Measurements from ENCODE around the gene NRXN2.
"Not testable (repeated sequence)": the region's sequence is repeated elsewhere in the genome, so short reads cannot be mapped to it uniquely, and the experiment has no call there.

NRXN2 gene

GRCh38 chr11:64719406-64719805 lies 3.6 kb downstream of the NRXN2 start:
- DNase-seq, result no peak

DNA sequence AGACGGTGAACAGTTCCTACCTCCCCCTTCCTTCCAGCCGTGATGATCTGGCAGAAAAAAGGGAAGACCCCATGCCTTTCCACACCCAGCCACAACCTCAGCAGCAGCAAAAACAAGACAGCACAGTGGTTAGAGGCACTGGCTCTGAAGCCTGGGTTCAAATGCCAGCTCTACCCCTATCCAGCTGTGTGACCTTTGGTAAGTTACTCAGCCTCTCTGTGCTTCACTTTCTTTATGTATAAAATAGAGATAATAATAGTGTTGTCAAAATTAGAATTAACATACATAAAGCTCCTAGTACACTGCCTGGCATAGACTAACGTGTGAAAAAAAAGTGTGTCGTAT lies 4.2 kb downstream of the NRXN2 start:
- no peak for DNase-seq

DNA sequence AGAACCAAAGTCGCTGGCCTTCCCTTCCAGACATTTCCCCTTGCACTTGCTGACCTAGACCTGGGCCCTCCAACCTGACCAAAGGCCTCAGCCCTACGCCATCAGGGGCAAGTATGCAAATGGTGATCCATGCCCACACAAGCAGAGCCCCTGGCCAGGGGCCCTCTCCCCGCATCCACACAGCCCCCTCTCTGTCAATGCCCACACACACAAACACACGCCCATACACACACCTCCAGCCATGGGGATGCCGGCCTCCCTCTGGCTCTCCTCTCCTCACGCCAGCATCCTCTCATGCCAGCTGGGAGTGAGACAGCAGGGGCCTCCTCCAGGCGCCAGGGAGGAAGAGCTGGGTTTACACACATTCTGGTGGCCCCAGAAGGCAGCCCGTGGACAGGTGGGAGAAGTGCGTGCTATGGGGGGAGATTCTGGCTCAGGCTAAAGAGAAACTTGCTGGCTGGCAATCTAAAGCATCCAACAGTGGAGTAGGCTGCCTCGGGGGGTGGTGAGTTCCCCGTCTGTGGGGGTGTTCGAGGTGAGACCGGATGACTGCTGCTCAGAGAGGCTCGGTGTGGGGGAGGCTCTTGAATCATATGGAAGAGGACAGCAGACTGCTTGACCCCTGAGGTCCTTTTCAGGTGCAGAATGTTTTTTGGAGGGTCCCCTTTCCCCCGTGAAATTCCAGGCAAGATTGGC lies 4.8 kb downstream of the NRXN2 start:
- DNase-seq, result no peak

DNA sequence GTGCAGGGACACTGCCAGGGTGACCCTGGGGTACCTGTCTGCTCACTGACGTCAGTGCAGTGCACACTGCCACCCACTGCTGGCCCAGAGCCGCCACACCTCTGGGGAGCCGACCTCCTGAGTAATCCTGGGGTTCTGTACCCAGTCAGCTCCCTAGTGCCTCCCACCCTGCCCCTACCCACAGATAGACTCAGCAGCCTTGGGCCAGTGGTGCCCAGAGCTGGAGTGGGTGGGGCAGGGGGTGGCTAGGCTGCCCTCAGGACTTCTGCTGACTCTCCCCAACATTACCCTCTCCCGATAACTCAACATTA lies 5.8 kb downstream of the NRXN2 start:
- DNase-seq, result no peak

- no peak for DNase-seq
Measured at GRCh38 chr11:64716473-64717267, 6.3 kb downstream of the NRXN2 start.

DNA sequence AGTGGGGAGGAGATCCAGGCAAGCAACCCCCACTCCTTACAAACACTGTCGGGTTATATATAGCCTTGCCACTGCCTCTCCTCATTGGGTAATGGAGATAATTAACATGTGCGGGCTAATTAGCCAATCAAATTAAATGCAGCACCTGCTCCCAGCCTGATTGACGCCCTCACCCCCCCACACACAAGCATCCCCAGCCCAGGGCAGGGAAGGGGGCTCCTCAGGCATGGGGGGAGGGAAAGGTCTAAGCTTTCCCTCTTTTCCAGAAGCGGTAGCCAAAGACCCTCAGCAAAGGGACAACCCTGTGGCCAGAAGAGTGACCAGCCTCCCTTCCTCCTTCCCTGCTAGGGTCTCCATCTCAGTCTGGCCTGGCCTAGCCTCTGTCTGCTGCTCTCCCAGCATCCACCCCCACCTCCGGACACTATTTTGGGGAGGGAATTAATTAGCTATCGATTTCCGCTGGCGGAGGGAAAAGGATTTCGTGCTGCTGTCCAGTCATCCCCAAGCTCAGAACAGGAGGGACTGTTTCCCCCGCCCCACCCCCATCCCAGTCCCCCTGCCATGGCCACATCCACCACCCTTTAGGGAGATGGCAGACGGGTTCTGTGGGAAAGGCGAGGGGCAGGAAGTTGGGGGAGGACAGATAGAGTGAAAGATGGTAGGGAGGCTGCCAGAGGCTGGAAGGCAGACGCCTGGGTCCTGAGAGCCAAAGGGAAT lies 7.1 kb downstream of the NRXN2 start:
- DNase-seq, result no peak

DNA sequence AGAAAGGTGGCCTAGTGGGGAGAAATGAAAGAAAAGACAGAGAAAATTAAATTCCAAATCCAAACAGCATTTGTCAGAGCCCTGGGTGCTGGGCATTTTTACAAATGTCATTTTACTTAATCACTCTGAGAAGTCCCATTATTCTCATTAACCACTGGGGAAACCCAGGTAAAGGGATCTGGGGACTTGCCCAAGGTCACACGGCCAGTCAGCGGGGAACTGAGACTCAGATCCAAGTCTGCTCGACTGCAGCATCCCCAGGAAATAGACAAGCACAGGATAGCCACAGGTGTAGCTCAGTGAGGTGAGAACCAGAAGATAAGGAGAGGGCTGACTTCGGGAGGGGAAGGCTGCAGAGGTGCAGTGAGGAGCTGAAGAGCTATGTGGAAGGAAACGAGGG lies 7.9 kb downstream of the NRXN2 start:
- DNase-seq, result no peak

GRCh38 chr11:64714666-64715065 lies 8.3 kb downstream of the NRXN2 start:
- no peak for DNase-seq

- no peak for DNase-seq
Measured at GRCh38 chr11:64713781-64714363, 9.1 kb downstream of the NRXN2 start.

DNA sequence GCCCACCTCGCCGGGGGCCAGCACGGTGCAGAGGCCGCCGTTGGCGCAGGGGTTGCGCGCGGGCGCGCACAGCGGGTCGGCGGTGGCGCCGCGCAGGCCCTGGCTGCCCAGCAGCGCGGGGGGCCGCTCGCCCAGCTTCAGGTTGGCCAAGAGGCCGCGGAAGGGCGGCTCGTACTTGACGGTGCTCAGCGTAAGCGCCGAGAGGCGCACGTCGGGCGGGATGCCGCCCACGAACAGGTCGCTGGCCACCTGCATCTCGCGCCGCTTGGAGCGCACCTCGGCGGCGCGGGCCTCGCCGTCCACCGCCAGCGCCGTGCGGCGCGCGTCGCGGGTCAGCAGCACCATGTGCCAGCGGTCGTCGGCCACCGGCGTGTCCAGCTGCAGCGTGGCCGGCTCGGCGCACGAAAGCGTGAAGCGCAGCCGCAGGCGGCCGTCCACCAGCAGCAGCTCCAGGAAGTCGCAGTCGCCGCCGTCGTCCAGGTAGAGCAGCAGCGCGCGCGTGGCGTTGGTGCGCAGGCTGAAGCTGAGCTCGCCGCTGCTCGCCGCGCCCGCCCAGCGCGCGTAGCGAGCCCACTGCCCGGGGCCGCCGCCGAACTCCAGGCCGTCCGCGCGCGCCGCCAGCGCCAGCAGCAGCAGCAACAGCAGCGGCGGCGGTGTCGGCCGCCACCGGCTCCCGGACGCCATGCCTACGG lies 9.8 kb downstream of the NRXN2 start:
- no peak for DNase-seq

DNA sequence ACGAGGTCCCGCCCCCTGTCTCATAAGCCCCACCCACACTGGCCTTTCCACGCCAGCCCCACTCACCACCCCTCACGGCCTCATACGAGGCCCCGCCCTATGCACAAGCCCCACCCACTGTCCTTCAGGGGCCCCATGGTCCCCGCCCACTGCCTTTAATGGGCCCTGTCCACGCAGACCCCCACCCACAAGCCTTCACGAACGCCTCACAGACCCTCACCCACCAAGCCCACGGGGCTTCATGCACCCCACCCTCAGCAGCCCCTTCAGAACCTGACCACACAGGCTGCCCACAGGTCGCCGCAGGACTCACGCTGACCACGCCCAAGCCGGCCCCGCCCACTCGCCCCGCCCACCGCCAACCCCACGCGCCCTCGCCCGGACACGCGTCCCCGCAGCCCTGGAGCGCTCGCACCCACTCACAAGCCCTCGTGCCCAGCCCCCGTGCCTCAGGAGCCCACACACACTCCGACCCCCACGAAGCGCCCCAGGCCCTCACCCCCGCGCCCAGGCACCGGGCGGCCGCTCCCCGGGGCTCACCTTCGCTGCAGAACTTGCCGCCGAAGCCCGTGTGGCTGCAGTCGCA lies 10.5 kb downstream of the NRXN2 start:
- no peak for DNase-seq

DNA sequence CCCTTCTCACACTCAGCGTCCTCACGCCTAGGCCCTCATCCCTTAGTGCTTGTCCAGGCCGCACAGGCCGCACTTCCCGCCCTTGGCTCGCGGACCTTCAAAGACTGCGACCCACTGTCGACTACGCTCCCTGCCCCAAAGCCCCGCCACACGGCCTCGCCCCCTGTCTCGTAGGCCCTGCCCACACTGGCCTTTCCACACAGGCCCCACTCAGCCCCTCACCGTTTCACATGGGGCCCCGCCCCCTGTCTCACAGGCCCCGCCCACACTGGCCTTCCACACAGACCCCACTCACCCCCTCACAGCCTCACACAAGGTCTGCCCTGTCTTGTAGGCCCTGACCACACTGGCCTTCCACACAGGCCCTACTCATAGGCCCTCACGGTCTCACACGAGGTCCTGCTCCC lies 11.0 kb downstream of the NRXN2 start:
- DNase-seq, result no peak

DNA sequence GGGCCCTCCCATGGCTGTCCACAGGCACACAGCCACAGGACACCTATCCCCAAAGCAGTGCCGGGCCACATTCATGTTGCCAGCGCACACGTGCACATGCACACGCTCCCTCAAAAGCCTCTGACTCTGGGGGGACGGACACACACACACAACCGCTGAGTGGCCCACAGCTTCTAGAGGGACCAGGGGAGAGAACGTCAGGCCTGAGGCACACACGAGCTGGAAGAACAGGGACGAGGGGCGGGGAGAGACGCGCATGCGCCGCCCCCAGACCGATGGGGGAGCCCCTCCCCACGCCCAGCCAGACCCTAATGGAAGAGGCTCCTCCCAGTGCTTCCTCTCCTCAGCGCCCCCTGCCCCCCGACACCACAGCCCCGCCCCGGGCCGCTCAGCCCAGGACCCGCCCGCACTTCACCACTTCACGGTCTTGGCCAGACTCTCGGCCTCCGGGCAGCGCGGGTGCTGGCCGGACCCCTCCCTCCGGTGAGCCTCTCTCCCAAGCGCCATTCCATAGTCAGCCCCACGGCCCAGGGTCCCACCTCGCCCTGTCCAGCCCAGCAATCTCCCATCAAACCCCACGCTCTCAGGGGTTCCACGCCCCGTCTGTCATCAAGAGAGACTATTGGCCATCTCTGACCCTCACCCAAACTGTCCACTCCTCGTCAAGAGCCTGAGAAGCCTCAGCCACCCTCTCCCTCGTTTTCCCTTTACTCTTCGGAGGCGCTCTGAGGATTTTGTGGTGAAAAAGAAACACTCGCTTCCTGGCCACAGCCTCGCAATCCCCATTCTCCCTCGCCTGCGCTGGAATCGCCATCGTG lies 11.7 kb downstream of the NRXN2 start:
- no peak for DNase-seq

- DNase-seq, result no peak
Measured at GRCh38 chr11:64710418-64711137, 12.4 kb downstream of the NRXN2 start.

GRCh38 chr11:64705501-64705900 lies 17.5 kb downstream of the NRXN2 start:
- no peak for DNase-seq

DNA sequence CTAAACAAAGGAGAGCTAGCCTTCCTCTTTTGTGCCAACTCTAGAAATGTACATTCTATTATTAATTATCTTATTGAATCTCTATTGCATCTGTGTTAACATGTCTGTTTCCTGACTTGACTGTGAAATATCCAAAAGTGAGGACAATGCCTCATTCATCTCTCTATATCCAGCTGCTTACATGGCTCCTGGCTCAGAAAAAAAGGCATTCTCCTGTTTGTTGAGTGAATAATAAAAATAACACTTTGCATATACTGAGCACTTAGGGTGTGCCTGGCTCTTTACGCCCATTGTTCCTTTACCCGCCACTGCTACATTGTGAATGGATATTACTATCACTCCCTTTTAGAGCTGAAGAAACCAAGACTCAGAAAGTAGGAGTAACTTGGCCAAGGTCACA lies 19.9 kb downstream of the NRXN2 start:
- no peak for DNase-seq

DNA sequence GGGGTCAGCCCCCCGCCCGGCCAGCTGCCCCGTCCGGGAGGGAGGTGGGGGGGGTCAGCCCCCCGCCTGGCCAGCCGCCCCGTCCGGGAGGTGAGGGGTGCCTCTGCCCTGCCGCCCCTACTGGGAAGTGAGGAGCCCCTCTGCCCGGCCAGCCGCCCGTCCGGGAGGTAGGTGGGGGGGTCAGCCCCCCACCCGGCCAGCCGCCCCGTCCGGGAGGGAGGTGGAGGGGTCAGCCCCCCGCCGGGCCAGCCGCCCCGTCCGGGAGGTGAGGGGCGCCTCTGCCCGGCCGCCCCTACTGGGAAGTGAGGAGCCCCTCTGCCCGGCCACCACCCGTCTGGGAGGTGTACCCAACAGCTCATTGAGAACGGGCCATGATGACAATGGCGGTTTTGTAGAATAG lies 21.0 kb downstream of the NRXN2 start:
- DNase-seq, result not testable (repeated sequence)

GRCh38 chr11:64698427-64698826 lies 24.6 kb downstream of the NRXN2 start:
- no peak for DNase-seq

DNA sequence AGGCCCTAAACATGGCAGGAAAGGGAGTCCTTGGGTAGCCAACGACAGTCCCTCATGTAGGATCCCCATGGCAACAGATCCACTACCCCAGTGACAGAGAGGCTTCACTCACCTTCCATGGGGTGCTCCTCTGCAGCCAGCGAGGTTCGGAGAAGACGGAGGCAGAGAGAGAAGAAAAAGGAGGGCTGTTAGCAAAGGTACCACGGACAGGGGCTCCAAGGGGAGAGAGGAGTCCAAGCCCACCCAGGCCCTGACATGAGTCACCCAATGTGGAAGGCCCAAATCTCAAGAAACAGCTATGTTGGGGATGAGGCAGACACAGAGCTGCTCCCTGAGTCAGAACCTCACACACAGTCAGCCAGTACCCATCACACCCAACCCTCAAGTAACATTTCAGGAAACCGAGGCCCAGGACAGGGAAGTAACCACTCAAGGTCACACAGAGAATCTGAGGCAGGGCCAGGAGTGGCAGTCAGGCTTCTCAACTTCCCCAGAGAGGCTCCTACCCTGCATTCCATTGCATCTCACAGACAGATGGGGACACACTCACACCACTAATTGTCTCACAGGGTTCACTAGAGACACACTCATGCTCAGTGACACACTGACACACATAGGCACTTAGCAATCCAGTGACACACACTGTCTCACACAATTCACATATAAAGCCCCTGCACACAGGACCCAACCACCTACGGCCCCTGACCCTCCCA lies 25.2 kb downstream of the NRXN2 start:
- DNase-seq, result no peak

GRCh38 chr11:64696045-64696444 lies 27.0 kb downstream of the NRXN2 start:
- DNase-seq, result no peak

DNA sequence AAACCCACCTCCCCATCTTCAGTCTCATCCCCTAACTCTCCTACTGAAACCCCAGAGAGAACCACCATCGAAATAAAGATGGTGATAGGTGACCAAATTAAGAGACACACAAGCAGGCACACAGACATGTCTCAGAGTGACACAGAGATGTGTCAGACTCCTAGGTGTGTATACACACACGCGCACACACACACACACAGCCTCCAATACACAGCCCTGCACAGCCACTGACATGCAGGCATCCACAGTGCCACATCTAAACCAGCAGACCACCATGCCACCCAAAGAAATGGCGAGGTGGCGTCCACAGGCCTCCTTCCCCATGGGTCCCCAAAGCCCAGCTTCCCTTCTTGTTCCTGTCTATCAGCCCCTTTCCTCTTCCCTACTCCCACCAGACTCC lies 27.4 kb downstream of the NRXN2 start:
- no peak for DNase-seq
